Heart right ventricle (tissue), 16 donors: Measurements from ENCODE around the gene ZNF366. TPM values are rescaled to one million over a fixed set of nuclear protein-coding genes. Genes with fewer than 3 reads are reported as not detected.

Experiments used
- ATAC-seq, 8 donors: fragments of 200-7000 bp; cut with Tn5 transposase; one replicate each; pipeline ENCODE4 v1.9.1; 2020; ENCODE audit warnings: mild to moderate bottlenecking in 8 of 8, moderate library complexity in 8 of 8, moderate number of reproducible peaks in 1 of 8
- DNase-seq, 2 donors: peaks; one replicate each; pipeline ENCODE4 v3.0.0-alpha.2; 2020
- H3K27ac ChIP-seq, 10 donors: fragments of 200-600 bp; sonication (generic) in 2 of 10; one replicate each; pipeline versions ENCODE4 v1.5.0 to v1.8.0; 2020 to 2022; ENCODE audit warnings: mild to moderate bottlenecking in 3 of 10
- H3K27me3 ChIP-seq, 7 donors: fragments of 200-600 bp; one replicate each; pipeline ENCODE4 v1.8.0; 2021 to 2022; ENCODE audit warnings: mild to moderate bottlenecking in 2 of 7
- H3K36me3 ChIP-seq, 9 donors: fragments of 200-600 bp; sonication (generic) in 1 of 9; one replicate each; pipeline versions ENCODE4 v1.5.0 to v1.8.0; 2020 to 2022; ENCODE audit warnings: mild to moderate bottlenecking in 2 of 9
- H3K4me1 ChIP-seq, 9 donors: fragments of 200-600 bp; sonication (generic) in 1 of 9; one replicate each; pipeline versions ENCODE4 v1.5.0 to v1.8.0; 2020 to 2022; ENCODE audit warnings: mild to moderate bottlenecking in 4 of 9
- H3K4me3 ChIP-seq, 10 donors: fragments of 200-600 bp; sonication (generic) in 2 of 10; one replicate each; pipeline versions ENCODE4 v1.5.0 to v1.8.0; 2020 to 2022; ENCODE audit warnings: mild to moderate bottlenecking in 7 of 10, moderate library complexity in 2 of 10
- H3K9me3 ChIP-seq, 11 donors: fragments of 200-600 bp in 10 of 11; sonication (generic) in 2 of 11; one replicate each; pipeline versions ENCODE4 v1.5.0 to v1.8.0; 2013 to 2022; ENCODE audit warnings: mild to moderate bottlenecking in 2 of 11, control low read depth in 1 of 11, moderate library complexity in 1 of 11
- CTCF ChIP-seq, 9 donors: fragments of 200-600 bp; sonication (generic) in 2 of 9; IDR thresholded peaks; one replicate each; pipeline versions ENCODE4 v1.5.0 to v1.8.0; 2021 to 2022; ENCODE audit warnings: antibody characterized with exemption in 9 of 9, mild to moderate bottlenecking in 5 of 9, moderate library complexity in 1 of 9
- intact Hi-C, 10 donors: fragments of 100-400 bp; cut with DNase I; formaldehyde crosslinking; loops; one replicate each; pipeline versions ENCODE4 v1.11.1 to v1.14.2; 2022
- polyA plus RNA-seq, 2 donors: library from polyadenylated mRNA; stranded (reverse); fragments of 200-250 nt; gene quantifications; one replicate each; pipeline ENCODE4 v1.2.3, GENCODE V29; 2013
- total RNA-seq, 10 donors: library from RNA; stranded (reverse); fragmentation: NEBNext Ultra II Directional in 3 of 10; extraction: Animal tissue kit (Norgen Biotek cat#: 25700) in 3 of 10; gene quantifications; one replicate each; pipeline versions ENCODE4 v1.2.1 to v1.2.4, GENCODE V29; 2021 to 2023
- donor health status: Arrhythmogenic right ventricular cardiomyopathy.
- donor health status: ischemic (EF 13 %, LVEDD 7.1; RV severe dilation, severe dysfunction).
- donor health status: healthy with polysubstance abuse.
- donor health status: DM: no; HTN: yes; CAD: no.
- donor health status: DM: no; HTN: no; CAD: no.
- donor health status: ischemic (EF 25% LVEDD 6.9; RV normal size, moderate dysfunction).
- donor health status: ischemic (EF 25% LVEDD 5.7; RV mildly dilated, moderate dysfunction).
- donor health status: healthy.
- donor health status: DM: yes; HTN: yes; CAD: no.
- donor health status: Ischemic cardiomyopathy.
- donor health status: ischemic (EF 35%, LVEDD 5.7; RV mildly dilated, moderate dysfunction).
- donor health status: nonischemic (EF 11% LVEDD 7.7; RV severe dilation, severe dysfunction).
- donor health status: DM: yes; HTN: yes; CAD: no.
- donor health status: PGD.
- donor health status: ischemic (EF 29% LVEDD 5.4; RV normal size, mild dysfunction).
- donor health status: nonischemic (EF 23%, LVEDD 6.1; RV moderate dilation, normal function).

ZNF366 gene
- total and polyA plus RNA-seq, 12 donors = 1.7 to 10.5 (median 5.2) TPM

DNA sequence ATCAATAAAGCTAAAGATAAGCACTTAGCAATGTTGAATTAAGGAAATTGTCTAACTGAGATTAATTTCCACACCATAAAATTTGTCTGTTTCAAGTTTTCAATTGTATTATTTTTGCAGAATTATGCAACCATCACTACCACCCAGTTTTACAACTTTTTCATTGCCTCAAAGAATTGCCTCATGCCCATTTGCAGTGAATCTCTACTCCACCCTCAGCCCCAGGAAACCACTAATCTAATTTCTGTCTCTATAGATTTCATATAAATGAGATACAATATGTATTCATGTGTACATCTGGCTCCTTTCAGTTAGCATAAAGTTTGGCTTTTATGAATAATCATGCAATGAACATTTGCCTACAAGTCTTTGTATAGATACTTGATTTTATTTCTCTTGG is 114.2 kb downstream of the ZNF366 start:
- intact Hi-C loops = no loop called here

More for the DNA sequence above, 114.2 kb downstream of the ZNF366 start:
- Histone ChIP-seq H3K9me3 (no peaks in the 10 kb centered on the region), H3K36me3 (no peaks in the 10 kb centered on the region), H3K4me1 (peaks cover 0 to 40% (median 27%) of the 10 kb centered on the region in 9 donors), H3K27ac (peak overlapping the region in 7 of 10 donors; percentile 61 to 88 (median 78)), H3K4me3 (no peak overlapping the region), H3K27me3 (no peaks in the 10 kb centered on the region)
- DNase-seq = no peak
- TF ChIP-seq CTCF (IDR thresholded peaks at IDR 0.05) = no peak
- ATAC-seq = no peak

Other genes starting within 250 kb of the ZNF366 start
- 10 to 100 TPM; 55.7 to 91.8 (median 79.2) TPM for gene MRPS27, start 187.2 kb downstream of the ZNF366 start, total RNA-seq
- 10 to 100 TPM; 20.8 to 42.9 TPM for gene MRPS27, start 187.2 kb downstream of the ZNF366 start, polyA plus RNA-seq
- gene PTCD2, start 187.0 kb downstream of the ZNF366 start, total RNA-seq = 10 to 100 TPM; 11.3 to 28.9 (median 22.5) TPM
- gene PTCD2, start 187.0 kb downstream of the ZNF366 start, polyA plus RNA-seq = 1 to 10 TPM; 1.8 to 4.4 TPM